Measurements from ENCODE around the gene AMOTL1.

- TF ChIP-seq CTCF (IDR thresholded peaks at IDR 0.05), result no peak
- no peak for TF ChIP-seq MAX (IDR thresholded peaks at IDR 0.05; ENCODE audit: low read depth)
- no peak for TF ChIP-seq EP300 (IDR thresholded peaks at IDR 0.05; ENCODE audit: borderline replicate concordance in 1 of 2, low read depth in 1 of 2, low read length in 1 of 2)
- TF ChIP-seq RXRA (IDR thresholded peaks at IDR 0.05; ENCODE audit: borderline replicate concordance, low read depth), result no peak
- TF ChIP-seq GABPA (IDR thresholded peaks at IDR 0.05; ENCODE audit: low read depth), result no peak
- no peak for TF ChIP-seq FOXM1 (IDR thresholded peaks at IDR 0.05; ENCODE audit: low read depth)
- TF ChIP-seq POLR2AphosphoS5 (IDR thresholded peaks at IDR 0.05; ENCODE audit: low read depth, low read length), result no peak
- TF ChIP-seq YY1 (IDR thresholded peaks at IDR 0.05; ENCODE audit: low read depth), result no peak
- no peak for TF ChIP-seq SIN3A (IDR thresholded peaks at IDR 0.05; ENCODE audit: borderline replicate concordance, low read depth, low read length)
- no peak for TF ChIP-seq RCOR1 (IDR thresholded peaks at IDR 0.05; ENCODE audit: low read length)
- TF ChIP-seq NFIC (IDR thresholded peaks at IDR 0.05; ENCODE audit: borderline replicate concordance), result no peak
- TF ChIP-seq REST (IDR thresholded peaks at IDR 0.05; ENCODE audit: low read depth, low read length), result no peak
- TF ChIP-seq TAF1 (IDR thresholded peaks at IDR 0.05; ENCODE audit: borderline replicate concordance, low read depth, low read length), result no peak
Observed at GRCh38 chr11:94737171-94737611, 31.0 kb upstream of the AMOTL1 start.
